ENCODE measurements around the gene PET117.

DNA sequence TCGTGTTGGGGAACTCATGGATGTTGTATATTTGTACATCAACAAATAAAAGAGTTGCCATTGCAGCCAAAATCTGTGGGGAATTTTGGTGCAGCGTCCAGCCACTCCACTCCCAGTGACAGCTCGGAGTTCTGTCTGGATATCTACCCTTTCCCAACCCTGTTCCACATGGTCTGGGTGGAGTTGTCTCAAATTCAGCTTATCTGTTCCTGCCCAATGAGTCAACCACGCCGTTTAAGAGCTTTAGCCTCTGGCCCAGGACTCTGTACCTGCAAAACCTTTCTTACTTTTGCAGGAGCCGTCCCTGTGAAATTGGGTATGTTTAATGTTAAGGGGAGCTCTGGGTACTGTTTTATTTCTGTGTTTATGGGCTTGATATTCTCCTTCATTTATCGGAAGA, 46.0 kb upstream of the PET117 start:
- no peak for TF ChIP-seq NFIC (IDR thresholded peaks at IDR 0.05)
- no peak for TF ChIP-seq CREB1 (IDR thresholded peaks at IDR 0.05; ENCODE audit: low read depth)
- TF ChIP-seq CEBPB (IDR thresholded peaks at IDR 0.05) = no peak
- TF ChIP-seq RAD21 (IDR thresholded peaks at IDR 0.05; ENCODE audit: low read depth) = no peak
